SK-N-SH treated with all-trans-retinoic acid at 6 μM for 48 hours (cell line): ENCODE results near the gene AFF1.

Experiments
- ARNTL ChIP-seq: fragments of 450-650 bp; formaldehyde crosslinking; IDR thresholded peaks from 2 replicates; pipeline ENCODE4 v1.5.0; 2020; ENCODE audit warnings: low read depth, mild to moderate bottlenecking, moderate library complexity, borderline replicate concordance
- BACH2 ChIP-seq: fragments of 250-450 bp; sonication (Bioruptor Pico); IDR thresholded peaks from 2 replicates; pipeline ENCODE4 v1.9.0; 2021; ENCODE audit warnings: mild to moderate bottlenecking, borderline replicate concordance
- CSDC2 ChIP-seq: fragments of 250-450 bp; sonication (Bioruptor Pico); IDR thresholded peaks from 2 replicates; pipeline ENCODE4 v1.5.0; 2020; ENCODE audit warnings: mild to moderate bottlenecking, moderate library complexity
- ISL1 ChIP-seq: fragments of 250-450 bp; sonication (Bioruptor Pico); IDR thresholded peaks from 2 replicates; pipeline ENCODE4 v2.1.2; 2022; ENCODE audit warnings: mild to moderate bottlenecking, moderate library complexity
- SNAI2 ChIP-seq: fragments of 250-450 bp; sonication (Bioruptor Pico); IDR thresholded peaks from 2 replicates; pipeline ENCODE4 v1.5.0; 2020; ENCODE audit warnings: mild to moderate bottlenecking, moderate library complexity
- TOX ChIP-seq: fragments of 250-450 bp; sonication (Bioruptor Pico); IDR thresholded peaks from 2 replicates; pipeline ENCODE4 v1.8.0; 2021; ENCODE audit warnings: mild to moderate bottlenecking, moderate library complexity, borderline replicate concordance
- ZC3H10 ChIP-seq: fragments of 250-450 bp; sonication (Bioruptor Pico); IDR thresholded peaks from 2 replicates; pipeline ENCODE4 v1.5.1; 2021; ENCODE audit warnings: mild to moderate bottlenecking, moderate library complexity
- ZFP3 ChIP-seq: fragments of 250-450 bp; sonication (Bioruptor Pico); IDR thresholded peaks from 2 replicates; pipeline ENCODE4 v1.5.0; 2020; ENCODE audit warnings: mild to moderate bottlenecking, moderate library complexity
- ZFP30 ChIP-seq: fragments of 450-650 bp; formaldehyde crosslinking; IDR thresholded peaks from 2 replicates; pipeline ENCODE4 v1.5.0; 2022; ENCODE audit warnings: mild to moderate bottlenecking, moderate library complexity
- ZNF565 ChIP-seq: fragments of 450-650 bp; formaldehyde crosslinking; conservative IDR thresholded peaks from 2 replicates; pipeline ENCODE4 v1.5.0; 2020; ENCODE audit warnings: low read depth, mild to moderate bottlenecking, moderate library complexity
- TF ChIP-seq, protein P1 (sequence below): fragments of 250-450 bp; sonication (Bioruptor Pico); IDR thresholded peaks from 2 replicates; pipeline ENCODE4 v1.5.1; 2021; ENCODE audit warnings: mild to moderate bottlenecking, moderate library complexity
- TF ChIP-seq, protein P2 (sequence below): fragments of 250-450 bp; sonication (Bioruptor Pico); IDR thresholded peaks from 2 replicates; pipeline ENCODE4 v1.8.0; 2021; ENCODE audit warnings: low read depth, mild to moderate bottlenecking, moderate library complexity, borderline replicate concordance
- TF ChIP-seq, protein P3 (sequence below): fragments of 250-450 bp; sonication (Bioruptor Pico); IDR thresholded peaks from 2 replicates; pipeline ENCODE4 v1.8.0; 2020; ENCODE audit warnings: mild to moderate bottlenecking, moderate library complexity, borderline replicate concordance
- TF ChIP-seq, protein P4 (sequence below): fragments of 250-450 bp; sonication (Bioruptor Pico); IDR thresholded peaks from 2 replicates; pipeline ENCODE4 v1.5.1; 2020; ENCODE audit warnings: low read depth, mild to moderate bottlenecking, moderate library complexity

DNA sequence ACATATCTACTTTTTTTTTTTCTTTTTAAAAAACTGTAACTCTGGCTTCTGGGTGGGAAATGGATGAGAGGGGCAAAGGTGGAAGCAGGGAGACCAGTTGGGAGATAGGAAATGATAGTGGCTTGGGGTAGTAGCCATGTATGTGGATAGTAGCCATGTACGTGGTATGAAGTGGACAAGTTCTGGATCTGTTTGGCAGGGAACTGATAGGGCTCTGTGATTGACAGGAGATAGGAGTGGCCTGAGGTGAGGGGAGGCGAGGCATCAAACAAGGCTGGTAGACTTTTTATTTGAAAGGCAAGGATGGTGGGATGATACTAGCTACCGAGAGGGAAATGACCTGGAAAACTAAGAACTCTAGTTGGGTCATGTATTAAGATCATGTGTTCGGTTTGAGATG lies 117.8 kb downstream of the AFF1 start:
- TF ChIP-seq SNAI2 (CRISPR knock-in tag) (no peak), ZFP3 (CRISPR knock-in tag) (no peak), ARNTL (CRISPR knock-in tag) (no peak), ZFP30 (CRISPR knock-in tag) (no peak), CSDC2 (CRISPR knock-in tag) (no peak), ISL1 (CRISPR knock-in tag) (no peak), BACH2 (no peak), TOX (no peak), ZC3H10 (CRISPR knock-in tag) (no peak), ZNF565 (CRISPR knock-in tag) (no peak)
- TF ChIP-seq, protein P1, sequence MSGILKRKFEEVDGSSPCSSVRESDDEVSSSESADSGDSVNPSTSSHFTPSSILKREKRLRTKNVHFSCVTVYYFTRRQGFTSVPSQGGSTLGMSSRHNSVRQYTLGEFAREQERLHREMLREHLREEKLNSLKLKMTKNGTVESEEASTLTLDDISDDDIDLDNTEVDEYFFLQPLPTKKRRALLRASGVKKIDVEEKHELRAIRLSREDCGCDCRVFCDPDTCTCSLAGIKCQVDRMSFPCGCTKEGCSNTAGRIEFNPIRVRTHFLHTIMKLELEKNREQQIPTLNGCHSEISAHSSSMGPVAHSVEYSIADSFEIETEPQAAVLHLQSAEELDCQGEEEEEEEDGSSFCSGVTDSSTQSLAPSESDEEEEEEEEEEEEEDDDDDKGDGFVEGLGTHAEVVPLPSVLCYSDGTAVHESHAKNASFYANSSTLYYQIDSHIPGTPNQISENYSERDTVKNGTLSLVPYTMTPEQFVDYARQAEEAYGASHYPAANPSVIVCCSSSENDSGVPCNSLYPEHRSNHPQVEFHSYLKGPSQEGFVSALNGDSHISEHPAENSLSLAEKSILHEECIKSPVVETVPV (CRISPR knock-in tag), result no peak
- TF ChIP-seq, protein P2, sequence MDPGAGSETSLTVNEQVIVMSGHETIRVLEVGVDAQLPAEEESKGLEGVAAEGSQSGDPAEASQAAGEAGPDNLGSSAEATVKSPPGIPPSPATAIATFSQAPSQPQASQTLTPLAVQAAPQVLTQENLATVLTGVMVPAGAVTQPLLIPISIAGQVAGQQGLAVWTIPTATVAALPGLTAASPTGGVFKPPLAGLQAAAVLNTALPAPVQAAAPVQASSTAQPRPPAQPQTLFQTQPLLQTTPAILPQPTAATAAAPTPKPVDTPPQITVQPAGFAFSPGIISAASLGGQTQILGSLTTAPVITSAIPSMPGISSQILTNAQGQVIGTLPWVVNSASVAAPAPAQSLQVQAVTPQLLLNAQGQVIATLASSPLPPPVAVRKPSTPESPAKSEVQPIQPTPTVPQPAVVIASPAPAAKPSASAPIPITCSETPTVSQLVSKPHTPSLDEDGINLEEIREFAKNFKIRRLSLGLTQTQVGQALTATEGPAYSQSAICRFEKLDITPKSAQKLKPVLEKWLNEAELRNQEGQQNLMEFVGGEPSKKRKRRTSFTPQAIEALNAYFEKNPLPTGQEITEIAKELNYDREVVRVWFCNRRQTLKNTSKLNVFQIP (CRISPR knock-in tag), result no peak
- TF ChIP-seq, protein P3, sequence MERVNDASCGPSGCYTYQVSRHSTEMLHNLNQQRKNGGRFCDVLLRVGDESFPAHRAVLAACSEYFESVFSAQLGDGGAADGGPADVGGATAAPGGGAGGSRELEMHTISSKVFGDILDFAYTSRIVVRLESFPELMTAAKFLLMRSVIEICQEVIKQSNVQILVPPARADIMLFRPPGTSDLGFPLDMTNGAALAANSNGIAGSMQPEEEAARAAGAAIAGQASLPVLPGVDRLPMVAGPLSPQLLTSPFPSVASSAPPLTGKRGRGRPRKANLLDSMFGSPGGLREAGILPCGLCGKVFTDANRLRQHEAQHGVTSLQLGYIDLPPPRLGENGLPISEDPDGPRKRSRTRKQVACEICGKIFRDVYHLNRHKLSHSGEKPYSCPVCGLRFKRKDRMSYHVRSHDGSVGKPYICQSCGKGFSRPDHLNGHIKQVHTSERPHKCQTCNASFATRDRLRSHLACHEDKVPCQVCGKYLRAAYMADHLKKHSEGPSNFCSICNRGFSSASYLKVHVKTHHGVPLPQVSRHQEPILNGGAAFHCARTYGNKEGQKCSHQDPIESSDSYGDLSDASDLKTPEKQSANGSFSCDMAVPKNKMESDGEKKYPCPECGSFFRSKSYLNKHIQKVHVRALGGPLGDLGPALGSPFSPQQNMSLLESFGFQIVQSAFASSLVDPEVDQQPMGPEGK (CRISPR knock-in tag), result no peak
- TF ChIP-seq, protein P4, sequence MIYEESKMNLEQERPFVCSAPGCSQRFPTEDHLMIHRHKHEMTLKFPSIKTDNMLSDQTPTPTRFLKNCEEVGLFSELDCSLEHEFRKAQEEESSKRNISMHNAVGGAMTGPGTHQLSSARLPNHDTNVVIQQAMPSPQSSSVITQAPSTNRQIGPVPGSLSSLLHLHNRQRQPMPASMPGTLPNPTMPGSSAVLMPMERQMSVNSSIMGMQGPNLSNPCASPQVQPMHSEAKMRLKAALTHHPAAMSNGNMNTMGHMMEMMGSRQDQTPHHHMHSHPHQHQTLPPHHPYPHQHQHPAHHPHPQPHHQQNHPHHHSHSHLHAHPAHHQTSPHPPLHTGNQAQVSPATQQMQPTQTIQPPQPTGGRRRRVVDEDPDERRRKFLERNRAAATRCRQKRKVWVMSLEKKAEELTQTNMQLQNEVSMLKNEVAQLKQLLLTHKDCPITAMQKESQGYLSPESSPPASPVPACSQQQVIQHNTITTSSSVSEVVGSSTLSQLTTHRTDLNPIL (CRISPR knock-in tag), result no peak
